Occipital lobe (tissue), 2 donors: Measurements from ENCODE around the gene TMEM225. TPM values are rescaled to one million over a fixed set of nuclear protein-coding genes. Genes with fewer than 3 reads are reported as not detected.
"Not testable (repeated sequence)": the region's sequence is repeated elsewhere in the genome, so short reads cannot be mapped to it uniquely, and the experiment has no call there.

Source experiments
- DNase-seq: peaks from one replicate; lab custom pipeline; 2025; lab: John Stamatoyannopoulos, UW
- total RNA-seq: library from RNA; depleted of rRNA; stranded (reverse); fragments of >200 nt; gene quantifications from one replicate; pipeline ENCODE4 v1.2.3, GENCODE V29; 2014

TMEM225 gene
- total RNA-seq: not detected

- no peak for DNase-seq
These were observed at the start of gene TMEM225 for GRCh38 chr11:123885570-123885969. Gene TMEM225, minus strand, starts transcription at chr11:123885670. Its CDS starts 245 bp downstream, at chr11:123885425.

- DNase-seq: no peak
These were observed 38.6 kb upstream of the TMEM225 start for GRCh38 chr11:123924027-123924426.

GRCh38 chr11:123920943-123921342 is 35.5 kb upstream of the TMEM225 start:
- DNase-seq: no peak

GRCh38 chr11:123905826-123906225 is 20.4 kb upstream of the TMEM225 start:
- no peak for DNase-seq

- DNase-seq: no peak
These were observed 19.5 kb upstream of the TMEM225 start for GRCh38 chr11:123904932-123905331.

- DNase-seq: no peak
These were observed 18.5 kb upstream of the TMEM225 start for GRCh38 chr11:123903932-123904331.

- no peak for DNase-seq
These were observed 16.4 kb upstream of the TMEM225 start, which contains the start of gene OR8D4 for GRCh38 chr11:123901867-123902266. Gene OR8D4, plus strand, starts transcription at chr11:123902167. Its CDS starts 4,265 bp downstream, at chr11:123906432.

- DNase-seq: no peak
These were observed 14.3 kb upstream of the TMEM225 start for GRCh38 chr11:123899792-123900191.

- no peak for DNase-seq
These were observed 6.6 kb upstream of the TMEM225 start for GRCh38 chr11:123892031-123892430.

- DNase-seq: no peak
These were observed 4.6 kb downstream of the TMEM225 start for GRCh38 chr11:123880912-123881311.

- not testable (repeated sequence) for DNase-seq
These were observed 17.7 kb downstream of the TMEM225 start for GRCh38 chr11:123867795-123868194.

GRCh38 chr11:123865293-123865692 is 20.2 kb downstream of the TMEM225 start:
- DNase-seq: not testable (repeated sequence)

GRCh38 chr11:123859731-123860130 is 25.7 kb downstream of the TMEM225 start:
- no peak for DNase-seq

GRCh38 chr11:123856444-123856843 is 29.0 kb downstream of the TMEM225 start:
- DNase-seq: no peak

- no peak for DNase-seq
These were observed 32.4 kb downstream of the TMEM225 start for GRCh38 chr11:123853038-123853437.

GRCh38 chr11:123852321-123852720 is 33.1 kb downstream of the TMEM225 start:
- DNase-seq: no peak

- no peak for DNase-seq
These were observed 34.4 kb downstream of the TMEM225 start for GRCh38 chr11:123851110-123851509.

GRCh38 chr11:123841174-123841573 is 44.3 kb downstream of the TMEM225 start:
- DNase-seq: no peak

- DNase-seq: no peak
These were observed 46.3 kb downstream of the TMEM225 start for GRCh38 chr11:123839131-123839530.

- no peak for DNase-seq
These were observed 46.8 kb downstream of the TMEM225 start for GRCh38 chr11:123838659-123839058.

- DNase-seq: no peak
These were observed 47.3 kb downstream of the TMEM225 start for GRCh38 chr11:123838199-123838598.

GRCh38 chr11:123833095-123833494 is 52.4 kb downstream of the TMEM225 start:
- no peak for DNase-seq
